ENCODE results near the gene TCEAL9.
"Not testable (repeated sequence)": the region's sequence is repeated elsewhere in the genome, so short reads cannot be mapped to it uniquely, and the experiment has no call there.

TCEAL9 gene

GRCh38 chrX:103373581-103373980, 17.3 kb downstream of the TCEAL9 start:
- no peak for DNase-seq (ENCODE audit: low read depth in 2 of 2)

GRCh38 chrX:103376118-103376978, 20.0 kb downstream of the TCEAL9 start, which contains the start of gene BEX3:
Gene BEX3, plus strand, starts transcription at chrX:103376538. Its CDS starts 984 bp downstream, at chrX:103377522.
- no peak for DNase-seq (ENCODE audit: low read depth in 2 of 2)

- DNase-seq (ENCODE audit: low read depth in 2 of 2), result no peak
Measured at GRCh38 chrX:103376979-103377324, 20.6 kb downstream of the TCEAL9 start.

- no peak for DNase-seq (ENCODE audit: low read depth in 2 of 2)
Measured at GRCh38 chrX:103378990-103379389, 22.7 kb downstream of the TCEAL9 start.

- DNase-seq (ENCODE audit: low read depth in 2 of 2), result no peak
Measured at GRCh38 chrX:103382877-103383276, 26.6 kb downstream of the TCEAL9 start.

- no peak for DNase-seq (ENCODE audit: low read depth in 2 of 2)
Measured at GRCh38 chrX:103384672-103385071, 28.4 kb downstream of the TCEAL9 start.

GRCh38 chrX:103385283-103385830, 29.1 kb downstream of the TCEAL9 start:
- DNase-seq (ENCODE audit: low read depth in 2 of 2), result not testable (repeated sequence)

- no peak for DNase-seq (ENCODE audit: low read depth in 2 of 2)
Measured at GRCh38 chrX:103386332-103386731, 30.0 kb downstream of the TCEAL9 start.

GRCh38 chrX:103393487-103393886, 37.2 kb downstream of the TCEAL9 start:
- DNase-seq (ENCODE audit: low read depth in 2 of 2), result no peak

GRCh38 chrX:103396186-103396585, 39.9 kb downstream of the TCEAL9 start:
- DNase-seq (ENCODE audit: low read depth in 2 of 2), result no peak

- DNase-seq (ENCODE audit: low read depth in 2 of 2), result no peak
Measured at GRCh38 chrX:103396660-103397059, 40.4 kb downstream of the TCEAL9 start.

GRCh38 chrX:103397707-103398106, 41.4 kb downstream of the TCEAL9 start:
- no peak for DNase-seq (ENCODE audit: low read depth in 2 of 2)

GRCh38 chrX:103398421-103398864, 42.1 kb downstream of the TCEAL9 start:
- no peak for DNase-seq (ENCODE audit: low read depth in 2 of 2)

- no peak for DNase-seq (ENCODE audit: low read depth in 2 of 2)
Measured at GRCh38 chrX:103399744-103400143, 43.4 kb downstream of the TCEAL9 start.

GRCh38 chrX:103400931-103401330, 44.6 kb downstream of the TCEAL9 start:
- DNase-seq (ENCODE audit: low read depth in 2 of 2), result no peak

- peak; percentile 13 to 37 for DNase-seq (ENCODE audit: low read depth in 2 of 2)
Measured at GRCh38 chrX:103404231-103405008, 48.1 kb downstream of the TCEAL9 start.

GRCh38 chrX:103405009-103405333, 48.7 kb downstream of the TCEAL9 start:
- DNase-seq (ENCODE audit: low read depth in 2 of 2), result no peak

- DNase-seq (ENCODE audit: low read depth in 2 of 2), result no peak
Measured at GRCh38 chrX:103406256-103406655, 50.0 kb downstream of the TCEAL9 start.

- DNase-seq (ENCODE audit: low read depth in 2 of 2), result no peak
Measured at GRCh38 chrX:103407776-103408175, 51.5 kb downstream of the TCEAL9 start.

Data from stimulated activated CD8-positive, alpha-beta memory T cell treated with anti-CD3 and anti-CD28 coated beads, Interleukin-2, amount 100 ng/mL, for 48 hours (primary cell).